NB4 (cell line): ENCODE measurements around the gene EVI5.

ENCODE experiments used
- CTCF ChIP-seq: IDR thresholded peaks from one replicate; pipeline ENCODE4 v1.5.1; 2012; ENCODE audit warnings: low read depth, low read length
- MAX ChIP-seq: IDR thresholded peaks from 2 replicates; pipeline ENCODE4 v1.6.1; 2011; ENCODE audit warnings: low read depth, low read length
- MYC ChIP-seq: IDR thresholded peaks from 2 replicates; pipeline ENCODE4 v1.6.1; 2011; ENCODE audit warnings: low read depth, low read length
- POLR2A ChIP-seq: IDR thresholded peaks from 2 replicates; pipeline ENCODE4 v1.6.1; 2011; ENCODE audit warnings: mild to moderate bottlenecking; ENCODE audit not compliant: insufficient read length; ENCODE audit errors: extremely low read depth

GRCh38 chr1:92822879-92823278, 38.0 kb upstream of the EVI5 start:
- TF ChIP-seq CTCF (no peak), POLR2A (no peak), MAX (no peak), MYC (no peak)
